Activated CD4-positive, alpha-beta T cell treated with anti-CD3 and anti-CD28 coated beads, Interleukin-2, amount 10 ng/mL, durations not matched to agents 7 days and 5 days (primary cell): ENCODE results near the gene PDLIM1. TPM values are rescaled to one million over a fixed set of nuclear protein-coding genes. Genes with fewer than 3 reads are reported as not detected.

ENCODE experiments used
- CTCF ChIA-PET: fragments of 350-600 bp; sonication (Branson Sonifier 250); formaldehyde crosslinking; loops from one replicate; lab custom pipeline; 2021; ENCODE audit warnings: antibody characterized with exemption; lab: Charles Lee
- POLR2A ChIA-PET: fragments of 350-600 bp; sonication (Branson Sonifier 250); formaldehyde crosslinking; loops from one replicate; lab custom pipeline; 2021; ENCODE audit warnings: antibody characterized with exemption; lab: Charles Lee
- DNase-seq: peaks from one replicate; pipeline ENCODE4 v3.0.0-alpha.2; 2020
- H3K27ac Mint-ChIP-seq: one replicate; pipeline ENCODE4 v1.8.0; 2021; ENCODE audit warnings: mild to moderate bottlenecking, moderate library complexity, mixed read lengths
- H3K27me3 Mint-ChIP-seq: one replicate; pipeline ENCODE4 v1.8.0; 2021; ENCODE audit warnings: mixed read lengths
- H3K36me3 Mint-ChIP-seq: one replicate; pipeline ENCODE4 v1.8.0; 2021; ENCODE audit warnings: low read depth, mixed read lengths
- H3K4me1 Mint-ChIP-seq: one replicate; pipeline ENCODE4 v1.8.0; 2021; ENCODE audit warnings: mixed read lengths
- H3K4me3 Mint-ChIP-seq: one replicate; pipeline ENCODE4 v1.8.0; 2021; ENCODE audit warnings: mild to moderate bottlenecking, moderate library complexity, mixed read lengths
- H3K9me3 Mint-ChIP-seq: one replicate; pipeline ENCODE4 v1.8.0; 2021; ENCODE audit warnings: mixed read lengths
- total RNA-seq, 2 experiments: library from RNA; stranded (reverse); gene quantifications; one replicate each; pipeline ENCODE4 v1.2.3, GENCODE V29; 2021

The PDLIM1 gene
- total RNA-seq, 2 experiments from 2014 or later, result 17.4 to 19.6 TPM

GRCh38 chr10:95264227-95265051 lies 26.4 kb downstream of the PDLIM1 start:
- Mint-ChIP-seq H3K27me3 (peaks cover 7% of the 10 kb centered on the region), H3K4me3 (no peak overlapping the region), H3K4me1 (no peaks in the 10 kb centered on the region), H3K36me3 (peaks cover 3% of the 10 kb centered on the region), H3K27ac (no peak overlapping the region), H3K9me3 (no peaks in the 10 kb centered on the region)
- POLR2A ChIA-PET, result no interaction called here
- CTCF ChIA-PET, result interaction anchor here (1.4 kb wide), 1 partner anchor 19 kb away, joined by 4 read pairs; no protein-coding TSS in a partner anchor
- DNase-seq, result no peak

- Mint-ChIP-seq H3K4me1 (no peaks in the 10 kb centered on the region), H3K4me3 (no peak overlapping the region), H3K9me3 (no peaks in the 10 kb centered on the region), H3K27ac (no peak overlapping the region), H3K27me3 (peaks cover 7% of the 10 kb centered on the region), H3K36me3 (peaks cover 3% of the 10 kb centered on the region)
- POLR2A ChIA-PET, result no interaction called here
- CTCF ChIA-PET, result interaction anchor here (1.4 kb wide), 1 partner anchor 18 kb away, joined by 4 read pairs; no protein-coding TSS in a partner anchor
- DNase-seq, result no peak
These were observed 27.0 kb downstream of the PDLIM1 start for GRCh38 chr10:95263864-95264226.

DNA sequence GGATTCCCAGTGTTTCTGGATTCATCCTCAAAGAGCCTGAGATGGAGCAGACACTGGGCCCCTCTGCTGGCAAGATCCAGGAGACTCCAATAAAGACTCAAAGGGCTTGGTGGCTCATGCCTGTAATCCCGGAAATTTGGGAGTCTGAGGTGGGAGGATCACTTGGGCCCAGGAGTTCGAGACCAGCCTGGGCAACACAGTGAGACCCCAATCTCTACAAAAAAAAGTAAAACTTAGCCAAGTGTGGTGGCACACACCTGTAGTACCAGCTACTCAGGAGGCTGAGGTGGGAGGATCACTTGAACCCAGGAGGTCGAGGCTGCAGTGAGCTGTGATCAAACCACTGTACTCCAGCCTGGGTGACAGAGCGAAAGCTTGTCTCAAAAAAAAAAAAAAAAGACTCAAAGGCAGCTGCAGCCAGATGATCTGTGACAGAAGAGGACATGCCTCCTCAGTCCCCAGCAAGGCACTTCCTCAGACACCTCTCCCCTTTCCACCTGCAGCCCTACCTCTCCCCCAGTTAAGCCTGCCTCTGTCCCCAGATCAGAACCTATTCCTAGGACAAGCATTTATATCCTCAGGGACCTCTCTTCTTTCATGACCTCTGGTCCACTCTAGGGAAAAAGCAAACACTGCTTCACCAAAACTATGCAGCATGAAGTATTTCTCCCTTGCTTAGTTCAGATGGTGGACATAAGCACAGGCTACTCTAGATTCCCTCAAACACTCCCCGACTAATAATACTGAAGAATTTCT lies 27.9 kb downstream of the PDLIM1 start:
- no peak overlapping the region for H3K4me3 Mint-ChIP-seq
- peaks cover 8% of the 10 kb centered on the region for H3K27me3 Mint-ChIP-seq
- no peaks in the 10 kb centered on the region for H3K4me1 Mint-ChIP-seq
- ChIA-PET POLR2A (no interaction called here), CTCF (interaction anchor here (0.6 kb wide), 1 partner anchor 24 kb away, joined by 3 read pairs; no protein-coding TSS in a partner anchor)
- DNase-seq, result no peak
- H3K27ac Mint-ChIP-seq, result no peak overlapping the region
- H3K36me3 Mint-ChIP-seq, result peaks cover 3% of the 10 kb centered on the region
- H3K9me3 Mint-ChIP-seq, result no peaks in the 10 kb centered on the region

DNA sequence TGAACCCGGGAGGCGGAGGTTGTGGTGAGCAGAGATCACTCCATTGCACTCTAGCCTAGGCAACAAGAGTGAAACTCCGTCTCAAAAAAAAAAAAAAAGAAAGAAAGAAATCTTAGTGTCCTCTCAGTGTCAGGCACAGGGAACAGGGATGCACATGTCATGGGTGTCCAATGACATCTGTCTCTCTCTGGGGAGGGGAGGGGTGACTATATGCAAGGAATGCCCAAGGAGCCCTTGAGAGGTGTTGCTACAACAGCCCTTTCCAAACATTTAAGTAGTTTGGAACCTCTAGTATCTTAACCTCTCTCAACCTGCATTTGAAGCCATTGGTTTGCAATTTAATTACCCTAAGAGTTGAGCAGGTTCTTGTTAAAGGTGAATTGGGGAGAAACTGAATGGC lies 28.9 kb downstream of the PDLIM1 start:
- Mint-ChIP-seq H3K36me3 (peaks cover 3% of the 10 kb centered on the region), H3K27ac (no peak overlapping the region), H3K4me3 (no peak overlapping the region), H3K4me1 (no peaks in the 10 kb centered on the region), H3K27me3 (peaks cover 7% of the 10 kb centered on the region), H3K9me3 (no peaks in the 10 kb centered on the region)
- POLR2A ChIA-PET, result no interaction called here
- DNase-seq, result no peak
- CTCF ChIA-PET, result no interaction called here

DNA sequence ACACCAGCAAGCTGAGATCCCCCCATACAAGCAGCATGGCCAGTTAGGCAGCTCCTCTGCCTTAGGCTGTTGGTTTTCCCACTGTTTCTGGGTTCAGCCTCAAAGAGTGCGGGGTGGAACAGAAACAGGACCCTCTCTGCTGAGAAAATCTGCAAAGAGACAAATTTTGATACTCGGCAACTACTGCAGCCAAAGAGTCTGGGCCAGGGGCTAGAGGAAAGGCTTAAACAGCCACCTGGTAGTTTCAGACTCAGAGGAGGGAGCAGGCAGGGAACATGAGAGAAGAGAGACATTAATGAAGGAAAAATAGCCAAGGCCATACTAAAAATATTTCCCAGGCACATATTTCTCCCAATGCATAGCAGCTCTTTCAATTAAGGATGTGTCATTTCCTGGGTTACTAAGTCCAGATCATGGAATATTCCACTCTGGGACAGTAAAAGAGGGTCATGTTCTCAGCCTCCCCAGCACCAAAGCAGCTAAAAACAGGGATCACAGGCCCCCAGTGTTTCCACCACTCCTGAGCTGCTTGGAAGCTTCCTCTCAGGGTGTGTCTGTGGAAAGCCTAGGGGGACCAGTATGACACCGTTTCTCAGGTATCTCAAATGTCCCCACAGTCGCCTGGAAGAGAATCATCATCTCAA lies 29.8 kb downstream of the PDLIM1 start:
- ChIA-PET POLR2A (no interaction called here), CTCF (no interaction called here)
- peaks cover 3% of the 10 kb centered on the region for H3K27me3 Mint-ChIP-seq
- H3K9me3 Mint-ChIP-seq, result no peaks in the 10 kb centered on the region
- H3K36me3 Mint-ChIP-seq, result peaks cover 3% of the 10 kb centered on the region
- H3K27ac Mint-ChIP-seq, result no peak overlapping the region
- no peak overlapping the region for H3K4me3 Mint-ChIP-seq
- no peak for DNase-seq
- no peaks in the 10 kb centered on the region for H3K4me1 Mint-ChIP-seq

- Mint-ChIP-seq H3K4me1 (no peaks in the 10 kb centered on the region), H3K27me3 (peaks cover 3% of the 10 kb centered on the region), H3K27ac (no peak overlapping the region), H3K4me3 (no peak overlapping the region), H3K9me3 (no peaks in the 10 kb centered on the region), H3K36me3 (peaks cover 3% of the 10 kb centered on the region)
- POLR2A ChIA-PET, result no interaction called here
- DNase-seq, result no peak
- CTCF ChIA-PET, result no interaction called here
These were observed 30.4 kb downstream of the PDLIM1 start for GRCh38 chr10:95260397-95260881.

- no peak overlapping the region for H3K27ac Mint-ChIP-seq
- ChIA-PET POLR2A (no interaction called here), CTCF (no interaction called here)
- DNase-seq, result no peak
- H3K27me3 Mint-ChIP-seq, result peaks cover 9% of the 10 kb centered on the region
- H3K4me1 Mint-ChIP-seq, result no peaks in the 10 kb centered on the region
- H3K4me3 Mint-ChIP-seq, result no peak overlapping the region
- no peaks in the 10 kb centered on the region for H3K36me3 Mint-ChIP-seq
- H3K9me3 Mint-ChIP-seq, result no peaks in the 10 kb centered on the region
These were observed 33.0 kb downstream of the PDLIM1 start for GRCh38 chr10:95257849-95258248.

DNA sequence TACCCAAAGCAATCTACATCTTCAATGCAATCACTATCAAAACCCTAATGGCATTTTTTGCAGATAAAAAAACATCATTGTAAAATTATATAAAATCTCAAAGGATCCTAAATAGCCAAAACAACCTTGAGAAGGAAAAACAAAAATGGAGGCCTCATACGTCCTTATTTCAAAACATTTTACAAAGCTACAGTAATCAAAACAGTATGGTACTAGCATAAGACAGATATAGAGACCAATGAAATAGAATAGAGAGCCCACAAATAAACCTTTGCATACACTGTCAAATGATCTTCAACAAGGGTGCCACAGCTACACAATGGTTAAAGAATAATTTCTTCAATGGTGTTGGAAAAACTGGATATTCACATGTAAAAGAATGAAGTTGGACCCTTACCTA lies 34.5 kb downstream of the PDLIM1 start:
- no peak for DNase-seq
- ChIA-PET POLR2A (no interaction called here), CTCF (interaction anchor here (0.6 kb wide), 1 partner anchor 18 kb away, joined by 3 read pairs; no protein-coding TSS in a partner anchor)
- Mint-ChIP-seq H3K36me3 (no peaks in the 10 kb centered on the region), H3K9me3 (no peaks in the 10 kb centered on the region), H3K27ac (no peak overlapping the region), H3K4me1 (no peaks in the 10 kb centered on the region), H3K4me3 (no peak overlapping the region), H3K27me3 (peaks cover 13% of the 10 kb centered on the region)

DNA sequence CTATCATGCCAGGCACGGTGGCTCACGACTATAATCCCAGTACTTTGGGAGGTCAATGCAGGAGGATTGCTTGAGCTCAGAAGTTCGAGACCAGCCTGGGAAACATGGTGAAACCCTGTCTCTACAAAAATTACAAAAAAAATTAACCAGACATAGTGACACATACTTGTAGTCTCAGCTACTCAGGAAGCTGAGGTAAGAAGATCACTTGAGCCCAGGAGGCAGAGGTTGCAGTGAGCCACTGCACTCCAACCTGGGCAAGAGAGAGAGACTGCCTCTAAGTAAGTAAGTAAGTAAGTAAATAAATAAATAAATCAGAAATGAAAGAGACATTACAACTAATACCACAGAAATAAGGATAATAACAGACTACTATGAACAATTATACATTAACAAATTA lies 36.2 kb downstream of the PDLIM1 start:
- ChIA-PET POLR2A (no interaction called here), CTCF (interaction anchor here (1.2 to 1.6 kb wide), 2 partner anchors 9 to 12 kb away, joined by 3 to 4 read pairs; no protein-coding TSS in a partner anchor)
- H3K27me3 Mint-ChIP-seq, result peaks cover 16% of the 10 kb centered on the region
- no peaks in the 10 kb centered on the region for H3K9me3 Mint-ChIP-seq
- no peak for DNase-seq
- no peaks in the 10 kb centered on the region for H3K36me3 Mint-ChIP-seq
- H3K4me3 Mint-ChIP-seq, result no peak overlapping the region
- H3K27ac Mint-ChIP-seq, result no peak overlapping the region
- H3K4me1 Mint-ChIP-seq, result no peaks in the 10 kb centered on the region

GRCh38 chr10:95253686-95254085 lies 37.1 kb downstream of the PDLIM1 start:
- H3K4me1 Mint-ChIP-seq, result no peaks in the 10 kb centered on the region
- ChIA-PET CTCF (interaction anchor here (1.2 kb wide), 1 partner anchor 11 kb away, joined by 3 read pairs; no protein-coding TSS in a partner anchor), POLR2A (no interaction called here)
- DNase-seq, result no peak
- H3K27ac Mint-ChIP-seq, result no peak overlapping the region
- H3K27me3 Mint-ChIP-seq, result peaks cover 16% of the 10 kb centered on the region
- H3K4me3 Mint-ChIP-seq, result no peak overlapping the region
- no peaks in the 10 kb centered on the region for H3K9me3 Mint-ChIP-seq
- H3K36me3 Mint-ChIP-seq, result no peaks in the 10 kb centered on the region

- CTCF ChIA-PET, result no interaction called here
- DNase-seq, result no peak
- H3K27ac Mint-ChIP-seq, result no peak overlapping the region
- H3K27me3 Mint-ChIP-seq, result peaks cover 14% of the 10 kb centered on the region
- no peaks in the 10 kb centered on the region for H3K9me3 Mint-ChIP-seq
- no peaks in the 10 kb centered on the region for H3K4me1 Mint-ChIP-seq
- H3K36me3 Mint-ChIP-seq, result no peaks in the 10 kb centered on the region
- H3K4me3 Mint-ChIP-seq, result no peak overlapping the region
- POLR2A ChIA-PET, result no interaction called here
These were observed 37.8 kb downstream of the PDLIM1 start for GRCh38 chr10:95253007-95253406.

GRCh38 chr10:95250856-95251255 lies 39.9 kb downstream of the PDLIM1 start:
- H3K36me3 Mint-ChIP-seq, result no peaks in the 10 kb centered on the region
- H3K27ac Mint-ChIP-seq, result no peak overlapping the region
- peaks cover 13% of the 10 kb centered on the region for H3K4me1 Mint-ChIP-seq
- POLR2A ChIA-PET, result no interaction called here
- peaks cover 14% of the 10 kb centered on the region for H3K27me3 Mint-ChIP-seq
- no peak overlapping the region for H3K4me3 Mint-ChIP-seq
- CTCF ChIA-PET, result no interaction called here
- no peaks in the 10 kb centered on the region for H3K9me3 Mint-ChIP-seq
- no peak for DNase-seq
